Measurements from ENCODE around the gene FAM193B.

Gene FAM193B

DNA sequence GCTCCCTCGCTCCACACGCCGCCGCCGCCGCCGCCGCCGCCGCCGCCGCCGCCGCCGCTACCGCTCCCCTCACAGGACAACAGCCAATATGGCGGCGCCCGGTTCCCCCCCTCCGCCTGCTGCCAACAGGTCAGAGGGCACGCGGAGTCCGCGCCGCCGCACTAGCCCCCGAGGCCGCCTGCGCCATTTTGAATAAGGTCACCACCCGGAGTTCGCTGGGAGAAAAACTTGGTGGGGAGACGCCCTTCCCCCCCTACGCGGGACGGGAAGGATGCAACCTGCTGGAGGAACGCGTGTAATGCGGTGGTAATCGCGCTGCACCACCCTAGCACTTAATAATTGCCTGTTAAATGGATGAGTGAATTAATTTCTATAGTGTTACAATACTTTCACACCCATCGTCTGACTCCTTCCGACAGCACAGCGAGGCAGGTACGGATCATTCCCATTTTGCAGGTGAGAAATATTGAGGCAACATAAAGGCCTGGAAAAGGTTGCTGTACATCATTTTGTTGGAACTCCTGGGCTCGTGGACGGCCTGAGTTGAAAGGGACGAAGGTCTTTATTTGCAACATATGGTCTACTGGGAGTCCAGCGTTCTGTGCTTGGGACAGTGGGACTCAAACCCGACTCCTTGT is at the start of gene FAM193B:
TSS of gene FAM193B (minus strand) at position 90 of the 638 bp plus-strand sequence. CDS start 105 bp downstream, outside the sequence.
- DNase-seq (ENCODE audit: low spot score) = peak; percentile 98

DNA sequence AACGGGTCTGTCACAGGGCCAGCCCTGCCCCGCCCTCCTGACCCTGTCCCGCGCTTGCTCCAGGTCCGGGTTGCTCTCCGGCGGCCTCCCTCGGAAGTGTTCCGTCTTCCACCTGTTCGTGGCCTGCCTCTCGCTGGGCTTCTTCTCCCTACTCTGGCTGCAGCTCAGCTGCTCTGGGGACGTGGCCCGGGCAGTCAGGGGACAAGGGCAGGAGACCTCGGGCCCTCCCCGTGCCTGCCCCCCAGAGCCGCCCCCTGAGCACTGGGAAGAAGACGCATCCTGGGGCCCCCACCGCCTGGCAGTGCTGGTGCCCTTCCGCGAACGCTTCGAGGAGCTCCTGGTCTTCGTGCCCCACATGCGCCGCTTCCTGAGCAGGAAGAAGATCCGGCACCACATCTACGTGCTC is 49.8 kb upstream of the FAM193B start:
- no peak for DNase-seq (ENCODE audit: low spot score)

DNA sequence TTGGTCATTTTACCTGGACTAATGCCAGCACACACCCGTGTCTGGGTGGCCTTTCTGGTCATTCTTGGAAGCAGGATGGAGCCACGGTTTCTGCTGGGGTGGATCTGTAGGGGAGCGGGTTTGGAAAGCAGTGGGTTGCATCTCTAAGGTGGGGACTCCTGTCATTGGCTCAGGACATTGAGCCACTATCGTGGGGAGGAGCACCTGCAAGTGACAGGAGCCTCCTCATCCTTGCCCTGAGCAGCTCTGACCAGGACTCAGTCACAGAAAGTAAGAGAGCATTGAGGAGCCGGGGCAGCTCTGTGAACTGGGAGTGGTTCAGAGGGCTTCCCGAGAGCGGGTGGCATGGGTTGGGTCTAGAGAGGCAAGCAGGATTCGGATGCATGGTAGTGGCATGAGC is 49.3 kb upstream of the FAM193B start:
- no peak for DNase-seq (ENCODE audit: low spot score)

GRCh38 chr5:177602458-177602830 is 48.1 kb upstream of the FAM193B start:
- no peak for DNase-seq (ENCODE audit: low spot score)

- no peak for DNase-seq (ENCODE audit: low spot score)
These were observed 47.5 kb upstream of the FAM193B start for GRCh38 chr5:177601577-177602457.

- no peak for DNase-seq (ENCODE audit: low spot score)
These were observed 46.8 kb upstream of the FAM193B start for GRCh38 chr5:177601126-177601525.

DNA sequence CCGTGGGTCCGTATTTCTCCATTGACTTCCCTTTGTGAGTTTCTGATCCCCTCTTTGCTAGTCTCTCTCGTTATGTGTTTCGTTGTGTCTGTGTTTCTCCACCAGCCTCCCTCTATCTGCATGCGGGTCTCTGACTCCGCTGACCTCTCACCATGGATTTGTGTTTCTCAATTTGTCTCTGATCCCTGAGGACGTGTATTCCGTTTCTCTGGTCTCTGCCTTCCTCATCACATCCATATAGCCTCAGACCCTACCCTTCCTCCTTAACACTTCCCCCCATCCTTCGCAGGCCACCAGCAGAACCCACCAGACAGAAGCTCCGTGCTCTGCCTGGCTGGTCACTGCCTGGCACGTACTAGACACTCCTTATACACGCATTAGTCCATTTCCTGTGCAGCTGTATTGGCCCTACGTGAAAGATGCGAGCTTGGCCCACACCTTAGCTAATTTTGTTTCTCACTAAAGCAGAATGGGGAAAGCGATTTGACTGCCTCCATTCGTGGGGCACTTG is 46.2 kb upstream of the FAM193B start:
- no peak for DNase-seq (ENCODE audit: low spot score)

DNA sequence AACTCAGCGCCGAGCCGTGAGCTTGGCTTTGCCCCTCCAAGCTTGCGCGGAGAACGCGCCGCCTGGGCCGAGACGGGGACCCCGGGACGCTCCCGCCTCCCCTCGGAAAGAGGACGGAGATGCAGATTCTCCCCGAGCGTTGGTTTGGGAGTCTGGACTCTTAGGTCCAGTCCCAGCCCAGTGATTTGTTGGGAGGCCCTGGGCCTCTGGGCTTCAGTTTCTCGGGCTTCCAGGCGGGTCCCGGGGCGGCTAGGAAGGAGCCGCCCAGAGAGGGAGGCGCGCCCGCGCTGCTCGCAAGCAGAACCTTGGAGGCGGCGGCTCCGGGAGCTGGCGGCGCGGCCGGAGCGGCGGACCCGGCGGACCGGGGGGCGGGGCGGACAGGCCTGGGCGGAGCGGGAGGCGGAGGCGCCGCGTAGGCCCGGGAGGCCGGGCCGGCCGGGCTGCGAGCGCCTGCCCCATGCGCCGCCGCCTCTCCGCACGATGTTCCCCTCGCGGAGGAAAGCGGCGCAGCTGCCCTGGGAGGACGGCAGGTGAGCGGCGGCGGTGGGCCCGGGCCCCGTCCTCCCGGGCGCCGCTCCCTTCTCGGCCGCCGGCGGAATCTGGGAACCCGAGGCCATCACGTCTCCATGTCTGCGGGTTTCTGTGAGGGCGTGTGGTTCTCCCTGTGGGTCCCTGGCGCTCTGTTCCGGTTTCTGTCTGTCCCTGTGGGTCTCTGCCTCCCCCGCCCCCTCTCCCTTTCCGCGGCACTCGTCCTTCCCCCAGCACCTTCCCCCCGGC is 45.6 kb upstream of the FAM193B start, which contains the start of gene B4GALT7:
TSS of gene B4GALT7 (plus strand) at position 402 of the 777 bp plus-strand sequence. CDS start at position 481, 79 bp downstream.
- DNase-seq (ENCODE audit: low spot score) = peak; percentile 90

DNA sequence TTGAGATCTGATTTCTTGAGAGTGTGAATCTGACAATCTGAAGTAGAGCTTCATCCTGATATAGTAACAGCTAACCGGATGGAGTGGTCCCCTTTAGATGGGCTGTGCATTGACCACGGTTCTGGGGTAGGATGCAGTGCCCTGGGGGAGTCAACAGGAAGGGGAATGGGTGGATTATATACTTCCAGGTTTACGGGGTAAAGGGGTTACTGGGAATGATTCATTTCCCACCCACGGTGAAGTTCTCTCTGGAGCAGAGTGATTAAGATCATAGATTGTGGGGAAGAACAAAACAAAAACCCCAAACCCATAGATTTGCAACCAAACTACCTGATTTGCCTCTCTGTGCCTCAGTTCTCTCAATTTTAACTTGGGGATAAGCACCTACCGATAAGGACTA is 44.1 kb upstream of the FAM193B start:
- no peak for DNase-seq (ENCODE audit: low spot score)

- DNase-seq (ENCODE audit: low spot score) = no peak
These were observed 42.4 kb upstream of the FAM193B start for GRCh38 chr5:177596775-177597238.

DNA sequence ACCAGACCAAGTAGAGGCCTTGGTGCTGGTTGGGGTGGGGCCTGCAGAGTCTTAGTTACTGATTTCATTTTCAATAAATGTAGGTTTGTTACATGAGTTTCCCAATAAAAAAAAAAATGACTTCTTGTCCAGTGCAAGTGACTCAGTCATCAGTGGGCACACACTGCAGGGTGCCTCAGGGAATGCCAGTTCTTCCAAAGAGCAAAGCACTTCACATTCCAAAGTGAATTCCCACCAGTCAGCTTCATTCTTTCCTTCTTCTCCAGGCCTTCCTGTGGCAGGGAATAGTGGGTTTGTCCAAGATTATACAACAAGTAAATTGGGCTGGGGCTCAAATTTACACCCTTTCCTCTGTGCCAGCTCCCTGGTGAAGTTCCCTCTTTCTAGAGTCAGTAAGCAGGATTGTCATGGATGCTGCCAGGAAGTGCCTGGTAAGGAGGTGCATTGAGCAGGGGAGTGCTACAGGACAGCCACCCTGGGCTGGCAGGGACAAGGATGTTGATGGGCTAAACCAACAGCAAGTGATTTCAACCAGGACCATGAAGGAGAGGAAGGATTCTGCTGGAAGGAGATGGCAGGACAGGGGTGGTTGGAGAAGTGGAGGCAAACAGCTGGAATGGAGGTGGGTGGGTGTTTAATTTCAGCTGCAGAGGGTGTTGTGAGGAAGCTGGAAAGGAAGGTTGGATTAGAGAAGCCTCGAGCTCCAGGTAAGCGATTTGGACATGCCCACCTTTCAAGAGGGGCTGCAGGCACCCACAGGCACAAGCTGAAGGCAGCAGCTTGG is 41.8 kb upstream of the FAM193B start:
- no peak for DNase-seq (ENCODE audit: low spot score)

DNA sequence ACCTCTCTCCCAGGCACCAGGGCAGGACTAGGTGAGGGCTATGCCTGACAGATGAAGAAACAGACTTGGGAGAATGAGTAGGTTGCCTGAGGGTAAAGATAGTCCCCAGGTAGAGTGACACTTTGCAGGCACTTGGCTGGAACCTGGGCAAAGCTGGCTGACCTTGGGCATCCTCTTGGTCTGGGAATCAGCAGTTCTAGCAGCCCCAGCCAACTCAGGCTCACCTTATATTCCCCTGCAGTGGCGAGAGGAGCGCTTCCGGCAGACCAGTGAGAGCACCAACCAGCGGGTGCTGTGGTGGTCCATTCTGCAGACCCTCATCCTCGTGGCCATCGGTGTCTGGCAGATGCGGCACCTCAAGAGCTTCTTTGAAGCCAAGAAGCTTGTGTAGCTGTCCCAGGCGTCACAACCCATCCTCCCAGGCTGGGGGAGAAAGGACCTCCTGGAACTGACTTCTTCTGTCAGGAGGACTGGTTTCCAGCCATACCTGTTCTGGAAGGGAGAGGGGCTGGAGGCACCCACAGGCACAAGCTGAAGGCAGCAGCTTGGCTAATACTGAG is 40.7 kb upstream of the FAM193B start:
- no peak for DNase-seq (ENCODE audit: low spot score)

- DNase-seq (ENCODE audit: low spot score) = no peak
These were observed 39.7 kb upstream of the FAM193B start for GRCh38 chr5:177594071-177594470.

- no peak for DNase-seq (ENCODE audit: low spot score)
These were observed 39.1 kb upstream of the FAM193B start for GRCh38 chr5:177593511-177593910.

- DNase-seq (ENCODE audit: low spot score) = no peak
These were observed 38.5 kb upstream of the FAM193B start for GRCh38 chr5:177592905-177593304.

- DNase-seq (ENCODE audit: low spot score) = peak; percentile 91
These were observed 37.9 kb upstream of the FAM193B start, which contains the start of gene TMED9 for GRCh38 chr5:177592010-177592834. TSS of gene TMED9 (plus strand) at chr5:177592203. CDS start at chr5:177592215, 12 bp downstream.

DNA sequence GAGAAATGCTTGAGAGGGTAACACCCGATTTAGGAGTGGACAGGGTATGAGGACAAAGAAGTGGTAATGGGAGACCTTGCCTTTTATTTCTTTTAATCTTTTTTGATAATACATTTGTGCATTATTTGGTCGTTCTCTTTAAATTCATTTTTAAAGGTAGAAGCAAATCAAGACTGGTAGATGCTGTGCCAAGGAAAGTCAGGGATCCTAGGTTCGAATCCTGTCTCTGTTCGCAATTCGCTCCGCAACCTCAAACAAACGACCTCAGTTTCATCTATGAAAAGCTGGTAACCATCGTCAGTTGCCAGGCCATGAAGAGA is 37.3 kb upstream of the FAM193B start:
- DNase-seq (ENCODE audit: low spot score) = no peak

DNA sequence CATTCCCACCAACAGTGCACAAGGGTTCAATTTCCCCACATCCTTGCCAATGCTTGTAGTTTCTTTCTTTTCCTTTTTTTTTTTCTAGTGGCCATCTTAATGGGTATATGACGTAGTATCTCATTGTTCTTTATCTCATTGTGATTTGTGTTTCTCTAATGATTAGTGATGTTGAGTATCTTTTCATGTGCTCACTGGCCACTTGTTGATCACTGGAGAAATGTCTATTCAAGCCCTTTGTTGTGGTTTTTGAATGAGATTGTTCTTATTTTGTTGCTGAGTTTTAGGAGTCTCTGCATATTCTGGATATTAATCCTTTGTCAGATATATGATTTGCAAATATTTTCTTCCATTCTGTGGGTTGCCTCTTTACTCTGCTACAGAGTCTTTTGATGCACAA is 36.0 kb upstream of the FAM193B start:
- DNase-seq (ENCODE audit: low spot score) = no peak

DNA sequence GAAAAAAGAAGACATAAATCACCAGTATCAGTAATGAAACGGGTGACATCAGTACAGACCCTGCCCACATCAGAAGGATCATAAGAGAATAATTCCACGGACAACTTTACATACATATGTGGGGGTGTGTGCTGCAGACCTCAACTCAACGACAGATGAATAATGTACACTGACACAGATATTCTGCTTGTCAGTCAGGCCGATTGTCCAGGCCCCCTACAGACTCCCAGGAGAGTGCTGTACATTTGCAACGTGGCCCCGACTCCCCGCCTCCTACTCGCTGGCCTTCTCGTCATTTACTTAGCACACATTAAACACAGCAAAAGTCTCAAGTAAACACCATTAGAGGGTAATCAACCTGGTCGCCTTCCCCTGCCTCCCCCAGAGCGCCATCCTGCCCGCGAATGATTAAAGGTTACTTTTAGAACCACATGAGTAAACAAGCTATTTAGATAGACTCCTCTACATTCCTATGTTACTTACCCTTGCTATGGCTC is 34.1 kb upstream of the FAM193B start:
- DNase-seq (ENCODE audit: low spot score) = no peak

DNA sequence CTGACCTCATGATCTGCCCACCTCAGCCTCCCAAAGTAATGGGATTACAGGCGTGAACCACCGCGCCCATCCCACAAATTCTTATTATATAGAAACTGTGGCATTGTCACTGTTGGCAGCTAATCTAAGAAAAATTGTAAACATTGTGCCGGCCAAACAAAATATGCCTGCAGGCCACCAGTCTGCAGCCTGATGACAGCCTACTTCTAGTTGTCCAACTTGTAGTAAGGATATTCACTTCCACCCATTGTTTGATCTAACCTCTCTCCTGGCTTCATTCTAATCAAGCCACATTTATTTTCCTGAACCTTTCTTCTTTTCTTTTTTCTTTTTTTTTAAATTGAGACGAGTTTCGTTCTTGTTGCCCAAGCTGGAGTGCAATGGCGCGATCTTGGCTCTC is 24.0 kb upstream of the FAM193B start:
- DNase-seq (ENCODE audit: low spot score) = no peak
